K562 (cell line): Measurements from ENCODE around the gene RNU11. TPM values are rescaled to one million over a fixed set of nuclear protein-coding genes. Genes with fewer than 3 reads are reported as not detected.
A peak's percentile ranks its signal among the peaks of the same experiment; 100 is the strongest.

Experiments used
- BDP1 ChIP-seq: IDR thresholded peaks from 3 replicates; pipeline ENCODE4 v1.6.1; 2011; ENCODE audit not compliant: insufficient read length, insufficient read depth
- E2F3 ChIP-seq: fragments of 250-450 bp; sonication (Bioruptor Pico); IDR thresholded peaks from 2 replicates; pipeline ENCODE4 v1.4.0; 2020; ENCODE audit warnings: mild to moderate bottlenecking
- EGR1 ChIP-seq: fragments of 450-650 bp; conservative IDR thresholded peaks from 2 replicates; pipeline ENCODE4 v1.6.1; 2017; ENCODE audit warnings: mild to moderate bottlenecking
- ERF ChIP-seq: fragments of 450-650 bp; formaldehyde crosslinking; IDR thresholded peaks from 2 replicates; pipeline ENCODE4 v1.4.0; 2020; ENCODE audit warnings: mild to moderate bottlenecking, mixed read lengths
- ETS2 ChIP-seq: IDR thresholded peaks from 2 replicates; pipeline ENCODE4 v1.6.1; 2016; ENCODE audit warnings: borderline replicate concordance, missing genetic modification characterization, mild to moderate bottlenecking, moderate library complexity, missing compliant biosample characterization; ENCODE audit not compliant: poor library complexity, severe bottlenecking
- GTF2A2 ChIP-seq: IDR thresholded peaks from 2 replicates; pipeline ENCODE4 v1.6.1; 2016; ENCODE audit warnings: mild to moderate bottlenecking, missing genetic modification characterization, missing compliant biosample characterization
- IRF2 ChIP-seq: sonication (generic); formaldehyde crosslinking; IDR thresholded peaks from 2 replicates; pipeline ENCODE4 v1.8.1; 2022; ENCODE audit warnings: mild to moderate bottlenecking, missing genetic modification reagents
- KLF16 ChIP-seq: IDR thresholded peaks from 2 replicates; pipeline ENCODE4 v1.6.1; 2016; ENCODE audit warnings: antibody characterized with exemption
- MAFF ChIP-seq: IDR thresholded peaks from 2 replicates; pipeline ENCODE4 v1.6.1; 2012; ENCODE audit warnings: low read length, improper control_type of control experiment
- MEF2A ChIP-seq: IDR thresholded peaks from 2 replicates; pipeline ENCODE4 v1.6.1; 2011; ENCODE audit warnings: low read depth, mild to moderate bottlenecking, low read length, moderate library complexity; ENCODE audit not compliant: control insufficient read depth
- PCBP2 ChIP-seq: fragments of 200-400 bp; formaldehyde crosslinking; IDR thresholded peaks from 2 replicates; pipeline ENCODE4 v1.6.1; 2018; ENCODE audit warnings: low read length, low read depth, mild to moderate bottlenecking, moderate library complexity; ENCODE audit not compliant: poor library complexity, severe bottlenecking
- RUNX1 ChIP-seq: sonication (generic); IDR thresholded peaks from 2 replicates; pipeline ENCODE4 v1.6.1; 2016; ENCODE audit warnings: antibody characterized with exemption, low read depth
- TCF7L2 ChIP-seq: fragments of 150-350 bp; IDR thresholded peaks from 2 replicates; pipeline ENCODE4 v1.6.1; 2016; ENCODE audit warnings: low read depth, mild to moderate bottlenecking, low read length, moderate library complexity
- TSC22D4 ChIP-seq: fragments of 450-650 bp; IDR thresholded peaks from 2 replicates; pipeline ENCODE4 v1.6.1; 2016; ENCODE audit warnings: missing genetic modification characterization, missing biosample characterization, control low read depth
- ZSCAN32 ChIP-seq: fragments of 450-650 bp; formaldehyde crosslinking; IDR thresholded peaks from 2 replicates; pipeline ENCODE4 v1.4.0; 2020; ENCODE audit warnings: mild to moderate bottlenecking, moderate library complexity
- polyA plus RNA-seq, 8 experiments: library from polyadenylated mRNA; depleted of rRNA in 4 of 8; stranded (reverse) in 5 of 8; unstranded in 3 of 8; fragments of >200 nt; fragmentation: Nextera tagmentation in 2 of 8; fragmentation: Illumina TruSeq in 1 of 8; extraction: Ambion mirVana in 2 of 8; extraction: Trizol in 1 of 8; gene quantifications; 2 replicates each; pipeline versions ENCODE4 v1.2.1 to v1.2.3, GENCODE V29; 2011 to 2014; ENCODE audit warnings: inconsistent platforms in 1 of 8, missing spikeins in 1 of 8
- total RNA-seq, 7 experiments: library from RNA; depleted of rRNA in 6 of 7; stranded (reverse); fragments of >200 nt in 6 of 7; fragmentation: Illumina TruSeq in 2 of 7; extraction: Trizol in 2 of 7; gene quantifications; 2 replicates each; pipeline versions ENCODE4 v1.2.1 to v1.2.3, GENCODE V29; 2011 to 2021; ENCODE audit warnings: low replicate concordance in 1 of 7
- TF ChIP-seq, protein P1 (sequence below): fragments of 200-800 bp; sonication (Bioruptor generic); IDR thresholded peaks from 2 replicates; pipeline ENCODE4 v1.6.1; 2016; ENCODE audit warnings: missing genetic modification characterization, missing compliant biosample characterization
- TF ChIP-seq, protein P2 (sequence below): fragments of 450-650 bp; IDR thresholded peaks from 2 replicates; pipeline ENCODE4 v1.6.1; 2017; ENCODE audit warnings: antibody characterized with exemption, mild to moderate bottlenecking
- TF ChIP-seq, protein P3 (sequence below), 2 experiments: fragments of 450-650 bp; conservative IDR thresholded peaks; 2 replicates each; pipeline ENCODE4 v1.6.1; 2017; ENCODE audit warnings: mild to moderate bottlenecking in 2 of 2, moderate library complexity in 2 of 2

RNU11 gene
- total and polyA plus RNA-seq, 9 of the 15 experiments (the other 6 are each of a cell fraction or from before 2014, with no cell fraction given), result not detected

DNA sequence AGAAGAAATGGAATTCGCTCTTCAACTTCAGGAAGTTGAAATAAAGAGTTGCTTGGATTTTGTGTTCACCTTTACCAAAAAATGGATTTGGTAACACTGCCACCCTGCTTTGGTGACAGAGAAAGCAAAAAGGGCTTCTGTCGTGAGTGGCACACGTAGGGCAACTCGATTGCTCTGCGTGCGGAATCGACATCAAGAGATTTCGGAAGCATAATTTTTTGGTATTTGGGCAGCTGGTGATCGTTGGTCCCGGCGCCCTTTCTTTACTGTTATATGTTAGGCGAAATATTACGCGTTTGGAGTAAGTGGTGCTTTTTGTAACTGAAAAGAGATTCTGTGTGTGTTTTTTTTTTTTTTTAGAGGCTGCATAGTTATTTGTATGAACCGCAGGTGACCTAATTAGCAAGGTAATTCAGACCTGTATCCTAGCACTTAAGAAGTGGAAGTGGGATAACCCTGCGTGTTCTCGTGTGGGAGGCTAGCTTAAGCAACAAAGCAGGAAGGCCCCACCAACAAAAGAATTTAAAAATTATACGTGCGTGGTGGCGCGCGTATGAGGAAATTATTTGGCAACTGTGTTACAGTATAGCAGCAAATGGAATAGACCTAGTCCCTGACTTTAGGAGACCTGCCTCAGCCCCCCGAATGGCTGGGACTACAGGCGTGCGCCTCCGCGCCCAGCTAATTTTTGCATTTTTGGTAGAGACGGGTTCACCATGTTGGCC lies at the start of gene RNU11 (continued):
- TF ChIP-seq, protein P1, sequence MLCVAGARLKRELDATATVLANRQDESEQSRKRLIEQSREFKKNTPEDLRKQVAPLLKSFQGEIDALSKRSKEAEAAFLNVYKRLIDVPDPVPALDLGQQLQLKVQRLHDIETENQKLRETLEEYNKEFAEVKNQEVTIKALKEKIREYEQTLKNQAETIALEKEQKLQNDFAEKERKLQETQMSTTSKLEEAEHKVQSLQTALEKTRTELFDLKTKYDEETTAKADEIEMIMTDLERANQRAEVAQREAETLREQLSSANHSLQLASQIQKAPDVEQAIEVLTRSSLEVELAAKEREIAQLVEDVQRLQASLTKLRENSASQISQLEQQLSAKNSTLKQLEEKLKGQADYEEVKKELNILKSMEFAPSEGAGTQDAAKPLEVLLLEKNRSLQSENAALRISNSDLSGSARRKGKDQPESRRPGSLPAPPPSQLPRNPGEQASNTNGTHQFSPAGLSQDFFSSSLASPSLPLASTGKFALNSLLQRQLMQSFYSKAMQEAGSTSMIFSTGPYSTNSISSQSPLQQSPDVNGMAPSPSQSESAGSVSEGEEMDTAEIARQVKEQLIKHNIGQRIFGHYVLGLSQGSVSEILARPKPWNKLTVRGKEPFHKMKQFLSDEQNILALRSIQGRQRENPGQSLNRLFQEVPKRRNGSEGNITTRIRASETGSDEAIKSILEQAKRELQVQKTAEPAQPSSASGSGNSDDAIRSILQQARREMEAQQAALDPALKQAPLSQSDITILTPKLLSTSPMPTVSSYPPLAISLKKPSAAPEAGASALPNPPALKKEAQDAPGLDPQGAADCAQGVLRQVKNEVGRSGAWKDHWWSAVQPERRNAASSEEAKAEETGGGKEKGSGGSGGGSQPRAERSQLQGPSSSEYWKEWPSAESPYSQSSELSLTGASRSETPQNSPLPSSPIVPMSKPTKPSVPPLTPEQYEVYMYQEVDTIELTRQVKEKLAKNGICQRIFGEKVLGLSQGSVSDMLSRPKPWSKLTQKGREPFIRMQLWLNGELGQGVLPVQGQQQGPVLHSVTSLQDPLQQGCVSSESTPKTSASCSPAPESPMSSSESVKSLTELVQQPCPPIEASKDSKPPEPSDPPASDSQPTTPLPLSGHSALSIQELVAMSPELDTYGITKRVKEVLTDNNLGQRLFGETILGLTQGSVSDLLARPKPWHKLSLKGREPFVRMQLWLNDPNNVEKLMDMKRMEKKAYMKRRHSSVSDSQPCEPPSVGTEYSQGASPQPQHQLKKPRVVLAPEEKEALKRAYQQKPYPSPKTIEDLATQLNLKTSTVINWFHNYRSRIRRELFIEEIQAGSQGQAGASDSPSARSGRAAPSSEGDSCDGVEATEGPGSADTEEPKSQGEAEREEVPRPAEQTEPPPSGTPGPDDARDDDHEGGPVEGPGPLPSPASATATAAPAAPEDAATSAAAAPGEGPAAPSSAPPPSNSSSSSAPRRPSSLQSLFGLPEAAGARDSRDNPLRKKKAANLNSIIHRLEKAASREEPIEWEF, result no peak; the same call in 1 of the 2 replicates
- TF ChIP-seq GTF2A2 (tag) (peak; percentile 100), ZSCAN32 (CRISPR knock-in tag) (peak; percentile 99), PCBP2 (no peak), BDP1 (no peak), MAFF (peak; percentile 86), EGR1 (peak; percentile 77), E2F3 (peak; percentile 67), KLF16 (peak; percentile 79), RUNX1 (peak; percentile 100), IRF2 (no peak; the same call in 1 of the 2 replicates), TCF7L2 (no peak), ERF (CRISPR knock-in tag) (peak; percentile 100), TSC22D4 (no peak), ETS2 (no peak), MEF2A (peak; percentile 95)
- TF ChIP-seq, protein P2, sequence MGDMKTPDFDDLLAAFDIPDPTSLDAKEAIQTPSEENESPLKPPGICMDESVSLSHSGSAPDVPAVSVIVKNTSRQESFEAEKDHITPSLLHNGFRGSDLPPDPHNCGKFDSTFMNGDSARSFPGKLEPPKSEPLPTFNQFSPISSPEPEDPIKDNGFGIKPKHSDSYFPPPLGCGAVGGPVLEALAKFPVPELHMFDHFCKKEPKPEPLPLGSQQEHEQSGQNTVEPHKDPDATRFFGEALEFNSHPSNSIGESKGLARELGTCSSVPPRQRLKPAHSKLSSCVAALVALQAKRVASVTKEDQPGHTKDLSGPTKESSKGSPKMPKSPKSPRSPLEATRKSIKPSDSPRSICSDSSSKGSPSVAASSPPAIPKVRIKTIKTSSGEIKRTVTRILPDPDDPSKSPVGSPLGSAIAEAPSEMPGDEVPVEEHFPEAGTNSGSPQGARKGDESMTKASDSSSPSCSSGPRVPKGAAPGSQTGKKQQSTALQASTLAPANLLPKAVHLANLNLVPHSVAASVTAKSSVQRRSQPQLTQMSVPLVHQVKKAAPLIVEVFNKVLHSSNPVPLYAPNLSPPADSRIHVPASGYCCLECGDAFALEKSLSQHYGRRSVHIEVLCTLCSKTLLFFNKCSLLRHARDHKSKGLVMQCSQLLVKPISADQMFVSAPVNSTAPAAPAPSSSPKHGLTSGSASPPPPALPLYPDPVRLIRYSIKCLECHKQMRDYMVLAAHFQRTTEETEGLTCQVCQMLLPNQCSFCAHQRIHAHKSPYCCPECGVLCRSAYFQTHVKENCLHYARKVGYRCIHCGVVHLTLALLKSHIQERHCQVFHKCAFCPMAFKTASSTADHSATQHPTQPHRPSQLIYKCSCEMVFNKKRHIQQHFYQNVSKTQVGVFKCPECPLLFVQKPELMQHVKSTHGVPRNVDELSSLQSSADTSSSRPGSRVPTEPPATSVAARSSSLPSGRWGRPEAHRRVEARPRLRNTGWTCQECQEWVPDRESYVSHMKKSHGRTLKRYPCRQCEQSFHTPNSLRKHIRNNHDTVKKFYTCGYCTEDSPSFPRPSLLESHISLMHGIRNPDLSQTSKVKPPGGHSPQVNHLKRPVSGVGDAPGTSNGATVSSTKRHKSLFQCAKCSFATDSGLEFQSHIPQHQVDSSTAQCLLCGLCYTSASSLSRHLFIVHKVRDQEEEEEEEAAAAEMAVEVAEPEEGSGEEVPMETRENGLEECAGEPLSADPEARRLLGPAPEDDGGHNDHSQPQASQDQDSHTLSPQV, result no peak
- TF ChIP-seq, protein P3, sequence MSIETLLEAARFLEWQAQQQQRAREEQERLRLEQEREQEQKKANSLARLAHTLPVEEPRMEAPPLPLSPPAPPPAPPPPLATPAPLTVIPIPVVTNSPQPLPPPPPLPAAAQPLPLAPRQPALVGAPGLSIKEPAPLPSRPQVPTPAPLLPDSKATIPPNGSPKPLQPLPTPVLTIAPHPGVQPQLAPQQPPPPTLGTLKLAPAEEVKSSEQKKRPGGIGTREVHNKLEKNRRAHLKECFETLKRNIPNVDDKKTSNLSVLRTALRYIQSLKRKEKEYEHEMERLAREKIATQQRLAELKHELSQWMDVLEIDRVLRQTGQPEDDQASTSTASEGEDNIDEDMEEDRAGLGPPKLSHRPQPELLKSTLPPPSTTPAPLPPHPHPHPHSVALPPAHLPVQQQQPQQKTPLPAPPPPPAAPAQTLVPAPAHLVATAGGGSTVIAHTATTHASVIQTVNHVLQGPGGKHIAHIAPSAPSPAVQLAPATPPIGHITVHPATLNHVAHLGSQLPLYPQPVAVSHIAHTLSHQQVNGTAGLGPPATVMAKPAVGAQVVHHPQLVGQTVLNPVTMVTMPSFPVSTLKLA (conservative IDR thresholded peaks at IDR 0.05), result peak in 1 of 2 experiments; percentile 76; a peak in 2 of 4 replicates
